ENCODE measurements around the gene IFNL2. TPM values are rescaled to one million over a fixed set of nuclear protein-coding genes. Genes with fewer than 3 reads are reported as not detected.

Gene IFNL2
- total and polyA plus RNA-seq, 9 of the 15 experiments (the other 6 are each of a cell fraction or from before 2014, with no cell fraction given) = not detected

GRCh38 chr19:39252458-39252857, 15.7 kb upstream of the IFNL2 start (continued):
- TF ChIP-seq TCF3 (CRISPR knock-in tag; IDR thresholded peaks at IDR 0.05) = peak; percentile 66
- peak; percentile 44; the same call in 1 of the 2 replicates for TF ChIP-seq NCOR1 (IDR thresholded peaks at IDR 0.05)
- TF ChIP-seq CBFA2T2 (conservative IDR thresholded peaks at IDR 0.05) = peak; percentile 67
- 0 out of 2 replicates have a peak, but pooled peaks have one; percentile 40 for TF ChIP-seq ARID3A (IDR thresholded peaks at IDR 0.05; ENCODE audit: borderline replicate concordance, low read depth, low read length)
- no peak for TF ChIP-seq THAP12 (CRISPR knock-in tag; IDR thresholded peaks at IDR 0.05)
- TF ChIP-seq ZBTB33 (CRISPR knock-in tag; IDR thresholded peaks at IDR 0.05) = no peak

Data from K562 (cell line).